Fibroblast of mammary gland (primary cell): ENCODE measurements around the gene VAMP3.

ENCODE experiments used
- DNase-seq: peaks from one replicate; pipeline ENCODE4 v3.0.0-alpha.2; 2010; ENCODE audit warnings: low read depth
- H3K4me3 ChIP-seq: 2 replicates; pipeline ENCODE4 v1.5.1; 2011; ENCODE audit warnings: low read depth, mild to moderate bottlenecking, low read length, moderate library complexity; ENCODE audit not compliant: control insufficient read depth
- CTCF ChIP-seq: conservative IDR thresholded peaks from 2 replicates; pipeline ENCODE4 v1.5.1; 2011; ENCODE audit warnings: low read depth, low read length, inconsistent platforms; ENCODE audit not compliant: control insufficient read depth, insufficient read depth

The VAMP3 gene

GRCh38 chr1:7749126-7749525 is 22.0 kb upstream of the VAMP3 start:
- no peak for DNase-seq
- no peak for TF ChIP-seq CTCF
- H3K4me3 ChIP-seq, result no peak overlapping the region

GRCh38 chr1:7751174-7751573 is 19.9 kb upstream of the VAMP3 start:
- H3K4me3 ChIP-seq, result no peak overlapping the region
- no peak for DNase-seq
- no peak for TF ChIP-seq CTCF

- DNase-seq, result peak; percentile 68
- H3K4me3 ChIP-seq, result peak overlapping the region; percentile 19
- peak; percentile 80 for TF ChIP-seq CTCF
Observed at GRCh38 chr1:7752512-7753417, 18.3 kb upstream of the VAMP3 start.

- DNase-seq, result no peak
- TF ChIP-seq CTCF, result no peak
- H3K4me3 ChIP-seq, result no peak overlapping the region
Observed at GRCh38 chr1:7753641-7754040, 17.5 kb upstream of the VAMP3 start.

GRCh38 chr1:7754234-7754633 is 16.9 kb upstream of the VAMP3 start:
- no peak for DNase-seq
- TF ChIP-seq CTCF, result no peak
- no peak overlapping the region for H3K4me3 ChIP-seq

- H3K4me3 ChIP-seq, result no peak overlapping the region
- peak; percentile 28 for TF ChIP-seq CTCF
- DNase-seq, result peak; percentile 10
Observed at GRCh38 chr1:7755448-7755847, 15.6 kb upstream of the VAMP3 start.
